ENCODE results near the gene IRF2.

Gene IRF2

DNA sequence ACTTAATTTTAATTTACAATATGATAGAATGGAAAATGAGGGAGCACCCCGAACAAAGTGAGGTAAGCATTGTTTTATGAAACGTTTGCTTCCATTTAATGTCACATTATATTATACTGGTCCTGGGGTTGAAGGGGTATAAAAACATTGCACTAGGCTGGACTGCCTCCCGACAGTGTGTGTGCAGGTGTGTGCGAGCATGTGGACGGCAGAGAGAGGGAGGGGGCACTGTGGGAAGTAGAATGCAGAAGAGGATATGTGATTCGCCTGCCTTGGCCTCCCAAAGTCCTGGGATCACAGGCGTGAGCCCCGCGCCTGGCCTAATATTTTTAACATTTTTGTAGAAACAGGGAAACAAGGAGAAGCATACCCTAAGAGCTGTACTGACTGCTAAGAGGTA, 36.0 kb downstream of the IRF2 start:
- DNase-seq (ENCODE audit: low read depth) = no peak
- H3K4me3 ChIP-seq (ENCODE audit: low read depth, low read length) = no peak overlapping the region

DNA sequence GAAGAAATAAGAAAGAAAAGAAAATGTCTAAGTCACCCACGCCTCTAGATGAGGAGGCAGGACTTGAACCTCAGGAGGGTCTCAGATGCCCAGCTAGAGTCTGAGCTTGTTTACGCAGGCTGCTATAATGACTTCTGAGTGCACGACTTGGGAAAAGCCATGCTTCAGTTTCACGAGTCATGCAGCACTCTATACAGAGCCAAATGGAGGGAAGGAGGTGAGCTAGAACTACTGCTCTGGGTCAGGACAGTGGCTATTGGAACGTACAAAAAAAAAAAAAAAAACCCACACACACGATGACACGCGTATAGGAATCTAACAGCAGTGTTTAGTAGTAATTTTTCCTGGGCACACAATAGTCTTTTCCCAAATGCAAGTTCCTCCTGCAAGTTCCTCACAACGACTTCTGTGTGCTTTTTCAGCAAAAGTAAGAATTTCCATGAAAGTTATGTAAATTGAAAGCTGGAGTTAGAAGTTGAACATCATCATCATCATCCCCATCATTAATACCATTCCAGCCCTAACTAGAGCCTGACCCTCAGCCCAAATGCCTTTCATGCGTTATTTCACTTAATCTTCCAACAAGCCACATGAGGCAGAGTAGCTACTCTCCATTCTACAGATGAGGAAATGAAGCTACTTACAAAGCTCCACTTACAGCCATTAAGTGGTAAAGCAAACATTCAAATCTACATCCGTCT, 36.6 kb downstream of the IRF2 start:
- no peak overlapping the region for H3K4me3 ChIP-seq (ENCODE audit: low read depth, low read length)
- no peak for DNase-seq (ENCODE audit: low read depth)

DNA sequence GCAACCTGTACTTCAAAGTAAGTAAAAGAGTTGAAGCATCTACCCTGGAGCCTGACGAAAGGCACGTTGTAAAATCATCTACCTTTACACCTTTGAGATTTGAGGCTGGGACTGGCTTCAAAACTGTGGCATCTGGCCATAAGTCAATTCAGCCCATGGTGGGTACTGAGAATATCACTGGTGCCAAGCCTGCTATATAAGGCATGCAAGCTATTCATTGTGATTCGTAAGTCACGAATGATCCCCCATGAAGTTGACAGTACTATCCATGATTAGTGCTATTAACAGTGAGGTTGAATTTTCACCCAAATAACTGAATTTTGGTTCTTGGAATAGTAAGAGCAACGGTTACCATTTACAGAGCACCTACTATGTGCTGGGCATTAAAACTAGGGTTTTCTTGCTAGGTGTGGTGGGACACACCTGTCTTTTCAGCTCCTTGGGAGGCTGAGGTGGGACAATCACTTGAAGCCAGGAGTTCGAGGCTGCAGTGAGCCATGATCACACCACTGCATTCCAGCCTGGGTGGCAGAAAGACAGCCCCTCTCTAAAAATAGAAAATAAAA, 39.8 kb downstream of the IRF2 start:
- H3K4me3 ChIP-seq (ENCODE audit: low read depth, low read length) = no peak overlapping the region
- DNase-seq (ENCODE audit: low read depth) = no peak

DNA sequence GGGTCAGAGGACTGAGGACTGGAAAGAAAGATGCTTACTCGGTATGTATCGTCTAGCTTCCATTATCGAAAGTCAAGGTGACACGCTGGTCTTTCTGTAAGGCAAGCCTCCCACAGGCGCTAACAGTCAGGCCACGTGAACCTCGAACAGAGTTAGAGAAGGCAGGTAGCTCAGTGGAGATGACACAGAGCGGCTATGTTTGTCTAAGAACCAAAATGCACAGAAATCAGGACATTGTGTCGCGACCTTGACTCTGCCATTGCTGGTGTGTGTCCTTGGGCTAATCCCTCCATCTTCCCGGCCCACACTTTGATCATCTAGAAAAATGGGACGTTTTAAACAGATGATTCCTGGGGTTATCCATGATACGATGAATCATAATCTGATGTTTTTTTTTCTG, 40.3 kb downstream of the IRF2 start:
- H3K4me3 ChIP-seq (ENCODE audit: low read depth, low read length) = no peak overlapping the region
- no peak for DNase-seq (ENCODE audit: low read depth)

DNA sequence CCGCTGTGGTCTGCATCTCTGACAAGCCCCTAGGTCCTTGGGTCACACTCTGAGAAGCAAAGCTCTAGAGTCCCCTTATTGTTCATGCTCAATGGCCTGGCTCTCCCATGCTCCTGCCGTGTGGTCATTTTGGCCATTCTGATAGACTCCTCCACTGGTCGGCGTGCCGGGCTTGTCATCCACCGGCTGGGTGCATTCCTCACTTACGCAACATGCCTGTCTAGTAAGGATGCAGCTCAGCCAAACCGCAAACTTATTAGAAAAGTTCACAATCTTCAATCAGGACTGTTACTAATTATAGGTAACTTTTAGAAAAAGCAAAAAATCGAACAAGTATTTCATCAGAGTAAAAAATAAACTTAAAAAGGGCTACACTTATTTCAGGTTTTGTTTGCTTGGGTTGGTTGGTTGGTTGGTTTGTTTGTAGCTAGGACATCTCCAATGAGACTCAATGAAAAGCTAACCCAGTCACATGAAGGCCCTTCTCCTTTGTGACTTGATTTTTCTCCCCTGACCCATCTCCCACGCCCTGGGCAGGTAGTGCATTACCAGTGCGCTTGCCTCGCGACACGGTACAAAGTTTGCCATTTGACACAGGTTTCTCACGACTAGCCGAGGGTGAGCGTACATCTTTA, 41.0 kb downstream of the IRF2 start:
- DNase-seq (ENCODE audit: low read depth) = no peak

DNA sequence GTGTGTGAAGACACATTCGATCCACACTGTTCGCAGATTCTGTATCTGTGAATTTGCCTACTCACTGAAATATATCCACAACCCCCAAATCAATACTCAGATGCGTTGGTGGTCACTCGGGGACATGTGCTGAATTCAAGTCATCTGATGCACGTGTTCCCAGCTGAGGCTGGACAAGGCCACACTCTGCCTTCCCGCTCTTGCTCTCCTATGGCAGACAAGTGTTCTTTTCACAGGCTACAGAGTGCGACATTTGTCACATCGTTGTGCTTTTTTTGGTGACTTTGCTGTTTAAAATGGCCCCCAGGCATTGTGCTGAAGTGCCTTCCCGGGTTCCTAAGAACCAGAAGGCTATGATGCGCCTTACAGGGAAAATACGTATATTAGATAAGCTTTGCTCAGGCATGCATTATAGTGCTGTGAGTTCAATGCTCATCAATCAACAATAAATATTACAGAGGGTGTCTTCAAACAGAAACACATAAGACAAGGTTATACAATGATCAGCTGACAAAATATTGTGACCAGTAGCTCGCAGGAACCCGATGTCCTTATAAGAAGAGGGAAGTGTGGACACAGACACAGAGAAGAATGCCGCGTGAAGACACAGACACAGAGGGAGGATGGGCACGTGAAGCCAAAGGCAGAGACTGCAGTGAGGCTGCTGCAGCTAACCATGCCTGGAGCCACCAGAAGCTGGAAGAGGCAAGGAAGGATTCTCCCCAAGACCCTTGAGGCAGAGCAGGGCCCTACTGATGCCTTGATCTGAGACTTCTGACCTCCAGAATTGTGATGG, 42.0 kb downstream of the IRF2 start:
- DNase-seq (ENCODE audit: low read depth) = no peak
- H3K4me3 ChIP-seq (ENCODE audit: low read depth, low read length) = no peak overlapping the region

More for the DNA sequence above, 41.0 kb downstream of the IRF2 start:
- no peak overlapping the region for H3K4me3 ChIP-seq (ENCODE audit: low read depth, low read length)

DNA sequence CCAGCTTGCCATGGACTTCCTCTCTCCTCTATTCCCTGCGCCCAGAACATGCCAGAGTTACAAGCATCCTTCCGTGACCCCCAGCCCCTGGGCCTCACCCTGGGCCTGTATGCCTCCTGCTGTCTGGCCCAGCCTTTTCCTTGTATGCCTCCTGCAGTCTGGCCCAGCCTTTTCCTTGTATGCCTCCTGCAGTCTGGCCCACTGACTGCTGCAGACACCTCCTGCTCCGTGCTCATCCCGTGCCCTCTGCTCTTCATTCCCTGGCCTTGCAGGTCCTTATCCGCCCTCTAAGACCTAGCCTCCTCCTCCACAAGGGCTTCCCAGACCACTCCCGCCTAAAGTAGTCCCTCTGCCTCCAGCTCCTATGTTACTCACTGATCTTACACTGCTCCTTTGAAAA, 44.2 kb downstream of the IRF2 start:
- H3K4me3 ChIP-seq (ENCODE audit: low read depth, low read length) = no peak overlapping the region
- no peak for DNase-seq (ENCODE audit: low read depth)

DNA sequence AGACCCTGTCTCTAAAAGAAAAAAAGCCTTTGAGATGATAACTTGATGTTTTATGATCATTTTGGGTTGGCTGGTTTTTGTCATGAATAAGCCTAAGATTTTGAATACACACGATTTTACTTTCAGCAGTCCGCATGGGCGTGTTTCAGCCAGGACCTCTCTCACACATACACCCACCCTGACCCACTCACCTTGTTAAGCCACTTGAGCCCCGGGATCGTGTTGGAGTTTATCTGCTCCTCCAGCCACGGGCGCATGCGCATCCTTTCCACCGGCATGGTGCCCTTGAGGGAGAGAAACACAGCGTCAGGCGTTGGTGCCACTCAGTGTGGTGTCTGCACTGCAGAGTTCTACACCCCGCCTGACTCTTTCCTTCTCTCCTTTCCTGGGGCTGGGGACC, 45.6 kb downstream of the IRF2 start:
- H3K4me3 ChIP-seq (ENCODE audit: low read depth, low read length) = no peak overlapping the region
- DNase-seq (ENCODE audit: low read depth) = no peak

DNA sequence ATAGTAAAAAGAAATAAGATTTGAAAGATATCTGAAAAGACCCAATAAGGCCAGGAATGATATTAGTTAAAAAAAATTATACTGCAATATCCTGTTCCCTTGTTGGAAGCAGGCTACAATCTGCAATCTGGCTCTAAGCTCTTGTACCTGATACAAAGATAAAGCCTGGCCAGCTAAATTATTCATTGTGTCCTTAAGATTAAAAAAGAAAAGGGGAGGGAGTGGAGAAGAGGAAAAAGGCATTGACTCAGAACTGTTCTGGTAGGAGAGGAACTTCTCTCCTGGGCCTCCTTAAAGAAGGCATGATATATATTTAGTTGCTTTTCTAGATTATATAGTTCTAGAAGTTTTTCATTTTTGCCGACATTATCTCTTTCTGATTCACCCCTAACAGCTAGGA, 46.7 kb downstream of the IRF2 start:
- DNase-seq (ENCODE audit: low read depth) = no peak

DNA sequence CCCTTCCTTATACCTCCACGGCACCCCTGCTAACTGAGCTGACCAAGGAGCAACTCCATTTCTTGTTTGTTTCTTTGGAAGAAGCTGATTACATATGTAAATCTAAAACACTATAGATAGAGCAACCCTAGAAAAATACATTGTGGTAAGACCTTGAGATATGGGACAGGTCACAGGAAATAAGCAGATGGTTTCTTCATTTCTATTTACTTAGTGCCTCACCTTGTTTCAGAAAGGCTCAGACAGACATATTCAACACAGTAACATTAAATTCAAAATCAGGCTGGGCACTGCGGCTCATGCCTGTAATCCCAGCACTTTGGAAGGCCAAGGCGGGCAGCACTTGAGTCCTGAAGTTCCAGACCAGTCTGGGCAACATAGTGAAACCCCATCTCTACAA, 47.3 kb downstream of the IRF2 start:
- DNase-seq (ENCODE audit: low read depth) = no peak
- H3K4me3 ChIP-seq (ENCODE audit: low read depth, low read length) = no peak overlapping the region

More for the DNA sequence above, 46.7 kb downstream of the IRF2 start:
- no peak overlapping the region for H3K4me3 ChIP-seq (ENCODE audit: low read depth, low read length)

DNA sequence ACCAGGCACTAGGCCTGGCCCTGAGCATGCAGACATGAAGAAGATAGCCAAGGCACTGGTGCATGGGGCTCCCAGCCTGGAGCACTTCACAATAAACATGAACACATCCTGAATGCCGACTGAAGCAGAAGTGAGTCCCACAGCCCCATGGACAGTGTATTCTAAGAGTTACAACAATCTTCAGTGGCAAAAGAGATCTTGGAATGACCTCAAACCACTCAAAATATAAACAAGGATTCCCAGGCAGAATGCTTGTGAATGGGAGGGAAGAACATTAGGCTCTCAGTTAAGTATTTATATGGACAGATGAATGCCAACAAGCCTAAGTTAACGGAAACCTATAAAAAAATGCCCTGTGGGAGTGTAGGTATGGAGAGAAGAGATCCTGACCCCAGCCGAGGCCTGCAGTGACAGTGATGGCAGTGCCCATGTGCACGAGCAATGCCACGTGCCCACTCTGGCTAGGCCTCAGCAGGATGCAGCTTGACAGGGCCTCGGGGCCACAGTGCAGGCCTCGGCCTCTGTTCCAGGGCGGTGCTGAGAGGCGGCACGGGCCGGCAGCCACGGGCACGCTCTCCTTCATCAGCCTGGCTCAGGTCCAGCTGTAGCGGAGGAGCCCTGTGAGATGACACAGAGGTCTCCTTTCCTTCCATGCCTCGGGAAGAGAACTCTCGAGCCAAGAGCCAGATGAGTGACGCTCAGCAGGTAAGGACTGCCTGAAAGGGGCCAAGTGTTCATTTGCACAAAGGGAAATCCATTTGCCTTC, 49.2 kb downstream of the IRF2 start:
- no peak for DNase-seq (ENCODE audit: low read depth)
- H3K4me3 ChIP-seq (ENCODE audit: low read depth, low read length) = no peak overlapping the region

DNA sequence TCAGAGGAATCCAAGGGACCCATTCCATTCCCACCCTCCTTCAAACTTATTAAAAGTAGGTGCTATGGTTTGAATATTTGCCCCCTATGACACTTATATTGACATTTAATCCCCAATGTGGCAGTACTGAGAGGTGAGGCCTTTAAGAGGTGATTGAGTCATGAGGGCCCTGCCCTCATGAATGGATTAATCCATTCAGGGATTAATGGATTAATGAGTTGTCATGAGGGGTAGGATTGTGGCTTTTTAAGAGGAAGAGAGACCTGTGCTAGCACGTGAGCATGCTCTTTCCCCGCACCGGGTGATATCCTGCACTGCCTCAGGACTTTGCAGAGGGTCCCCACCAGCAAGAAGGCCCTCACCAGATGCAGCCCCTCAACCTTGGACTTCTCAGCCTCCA, 50.1 kb downstream of the IRF2 start:
- no peak for DNase-seq (ENCODE audit: low read depth)
- H3K4me3 ChIP-seq (ENCODE audit: low read depth, low read length) = no peak overlapping the region

DNA sequence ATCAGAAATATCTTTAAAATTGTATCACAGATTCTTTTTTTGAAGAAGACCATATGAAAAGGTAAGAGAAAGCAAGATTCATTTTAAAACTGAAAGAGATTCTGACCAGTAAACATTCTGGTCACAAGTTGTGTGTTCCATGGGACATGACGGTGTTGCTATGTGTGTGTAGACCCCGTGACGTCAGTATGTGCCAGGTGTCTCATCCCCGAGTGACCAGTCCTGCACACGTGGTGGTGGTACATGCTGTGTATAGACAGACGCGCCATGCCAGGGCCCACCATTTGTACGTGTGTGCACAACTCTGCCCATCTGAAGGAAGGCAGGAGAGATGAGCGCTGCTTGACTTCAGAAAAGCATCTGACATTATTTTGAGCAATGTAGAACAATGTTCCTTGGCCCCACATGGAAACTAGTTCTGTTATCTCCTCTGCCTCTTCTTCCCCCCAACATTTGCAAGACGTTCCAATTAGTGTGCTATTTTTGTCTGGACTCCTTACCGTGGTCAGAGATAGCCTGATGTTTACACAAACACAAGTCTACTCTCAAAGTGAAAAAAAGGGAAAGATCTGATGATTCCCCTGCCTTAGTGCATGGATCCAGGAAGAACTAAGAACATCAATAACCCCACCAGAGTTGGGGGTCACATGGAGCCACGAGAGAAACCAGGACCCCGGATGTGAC, 51.2 kb downstream of the IRF2 start:
- DNase-seq (ENCODE audit: low read depth) = no peak
- no peak overlapping the region for H3K4me3 ChIP-seq (ENCODE audit: low read depth, low read length)

DNA sequence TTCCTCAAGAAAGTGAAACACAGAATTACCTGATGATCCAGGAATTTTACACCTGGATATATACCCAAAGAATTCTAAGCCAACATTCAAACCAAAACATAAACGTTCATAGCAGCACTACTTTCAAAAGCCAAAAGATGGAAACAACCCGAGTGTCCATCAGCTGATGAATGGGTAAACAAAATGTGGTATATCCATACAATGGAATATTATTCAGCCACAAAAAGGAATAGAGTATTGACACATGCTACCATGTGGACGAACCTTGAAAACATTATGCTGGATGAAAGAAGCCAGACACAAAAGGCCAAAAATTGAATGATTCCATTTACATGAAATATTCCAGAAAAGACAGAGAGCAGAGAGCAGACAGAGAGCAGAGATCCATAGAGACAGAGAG, 52.0 kb downstream of the IRF2 start:
- no peak overlapping the region for H3K4me3 ChIP-seq (ENCODE audit: low read depth, low read length)
- no peak for DNase-seq (ENCODE audit: low read depth)

DNA sequence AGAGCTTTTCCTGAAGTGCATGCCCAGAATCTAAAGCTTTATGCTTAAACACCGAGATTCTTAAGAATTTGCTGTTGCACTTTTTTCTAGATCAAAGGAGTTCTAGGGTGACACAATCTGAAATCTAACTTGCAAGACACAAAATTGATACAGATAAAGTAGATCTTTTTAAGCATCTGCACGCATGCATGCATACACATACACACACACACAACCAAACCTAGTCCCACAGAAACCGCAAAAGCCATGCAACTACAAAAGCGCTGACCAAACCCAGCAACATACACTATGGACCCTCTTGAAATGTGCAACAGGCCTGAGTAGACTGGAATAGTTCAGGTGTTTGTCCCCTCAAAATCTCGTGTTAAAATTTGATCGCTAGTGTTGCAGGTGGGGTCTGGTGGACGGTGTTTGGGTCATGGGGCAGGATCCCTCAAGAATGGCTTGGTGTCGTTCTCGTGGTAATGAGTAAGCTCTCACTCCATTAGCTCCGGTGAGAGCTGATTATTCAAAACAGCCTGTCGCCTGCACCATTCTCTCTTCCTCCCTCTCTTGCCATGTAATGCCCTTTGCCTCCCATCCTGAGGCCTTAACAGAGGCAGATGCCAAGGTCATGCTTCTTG, 52.7 kb downstream of the IRF2 start:
- H3K4me3 ChIP-seq (ENCODE audit: low read depth, low read length) = no peak overlapping the region
- DNase-seq (ENCODE audit: low read depth) = no peak

DNA sequence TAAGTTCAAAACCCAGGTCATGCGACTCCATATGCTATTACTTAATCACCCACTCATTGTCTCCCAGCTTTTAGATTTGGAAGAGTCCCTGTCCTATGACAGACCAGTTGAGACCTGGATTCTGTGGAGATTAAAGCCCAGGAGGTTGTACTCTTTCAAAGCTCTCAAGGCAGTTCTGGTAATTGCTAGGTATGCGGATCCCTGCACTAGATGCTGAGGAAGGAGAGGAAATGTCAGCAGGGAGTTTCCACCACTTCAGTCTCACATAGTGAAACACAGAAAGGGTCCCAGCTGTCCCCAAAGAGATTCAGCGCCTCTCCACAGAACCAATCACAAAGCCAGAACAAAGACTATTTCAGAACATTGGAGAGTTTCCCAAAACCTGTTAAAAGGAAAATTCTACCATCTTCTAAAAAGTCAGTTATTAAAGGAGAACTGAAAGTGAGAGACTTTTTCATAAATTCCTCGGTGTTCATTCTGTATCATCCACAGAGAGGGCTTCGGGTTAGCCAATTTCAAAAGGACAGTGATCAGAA, 53.4 kb downstream of the IRF2 start:
- no peak for DNase-seq (ENCODE audit: low read depth)
- no peak overlapping the region for H3K4me3 ChIP-seq (ENCODE audit: low read depth, low read length)

DNA sequence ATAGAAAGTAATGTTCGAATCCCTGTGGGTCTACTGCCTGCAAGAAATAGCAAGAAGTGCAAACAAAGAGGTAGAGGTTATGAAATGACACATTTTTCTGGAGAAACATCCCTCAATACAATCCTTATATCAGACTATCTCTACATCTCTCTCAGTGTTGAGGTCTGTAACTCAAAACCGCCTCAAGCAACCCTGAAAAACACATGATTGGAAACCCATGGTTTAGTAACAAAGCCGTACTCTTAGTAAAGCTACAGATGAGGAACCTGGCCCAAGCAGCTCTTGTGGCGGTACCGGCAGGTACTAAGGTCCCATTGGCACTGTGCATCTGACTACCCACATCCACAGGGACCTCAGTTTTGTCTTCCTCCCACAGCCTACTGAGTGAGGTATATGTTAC, 53.9 kb downstream of the IRF2 start:
- DNase-seq (ENCODE audit: low read depth) = no peak
- no peak overlapping the region for H3K4me3 ChIP-seq (ENCODE audit: low read depth, low read length)

DNA sequence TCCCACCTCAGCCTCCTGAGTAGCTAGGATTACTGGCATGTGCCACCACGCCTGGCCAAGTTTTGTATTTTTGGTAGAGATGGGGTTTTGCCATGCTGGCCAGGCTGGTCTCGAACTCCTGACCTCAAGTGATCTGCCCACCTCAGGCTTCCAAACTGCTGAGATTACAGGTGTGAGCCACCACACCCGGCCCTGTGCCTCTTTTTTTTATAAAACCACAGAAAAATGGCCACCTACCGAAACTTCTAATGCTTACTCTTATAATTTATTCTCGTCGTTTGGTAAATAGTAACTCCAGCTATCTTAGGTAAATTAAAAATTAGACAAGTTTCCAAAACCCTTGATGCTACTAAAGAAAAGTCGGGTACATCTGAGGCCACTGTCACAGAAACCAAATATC, 54.4 kb downstream of the IRF2 start:
- H3K4me3 ChIP-seq (ENCODE audit: low read depth, low read length) = no peak overlapping the region
- DNase-seq (ENCODE audit: low read depth) = no peak
